ENCODE results near the gene COPG1. TPM values are rescaled to one million over a fixed set of nuclear protein-coding genes. Genes with fewer than 3 reads are reported as not detected.
"Not testable (repeated sequence)": the region's sequence is repeated elsewhere in the genome, so short reads cannot be mapped to it uniquely, and the experiment has no call there.

Gene COPG1
- total RNA-seq, 1 donor from 2014 or later, result 267 TPM

DNA sequence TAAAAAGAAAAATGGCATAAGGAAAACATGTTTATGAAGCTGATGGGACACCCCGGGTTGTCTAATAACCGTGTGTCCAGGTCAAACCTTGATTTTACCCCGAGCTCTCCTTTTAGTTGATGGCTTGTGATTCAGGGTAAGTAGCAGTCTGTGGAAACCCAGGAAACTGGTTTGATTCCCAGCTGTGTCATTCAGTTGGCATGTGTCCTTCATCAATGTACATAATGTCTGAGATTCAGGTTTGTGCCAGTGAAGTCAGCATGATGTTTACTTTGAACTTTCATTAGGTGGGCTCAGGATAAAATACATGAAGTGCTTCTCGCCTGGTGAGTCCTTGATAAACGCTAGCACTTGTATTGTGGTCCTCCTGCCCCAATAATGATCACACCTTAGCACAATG is 4.3 kb upstream of the COPG1 start:
- Histone ChIP-seq H2AFZ (ENCODE audit: low read depth, low read length) (no peak overlapping the region), H3K4me1 (ENCODE audit: insufficient read depth, low read length) (peaks cover 18% of the 10 kb centered on the region), H3K27me3 (ENCODE audit: insufficient read depth, low read length) (no peaks in the 10 kb centered on the region), H3K36me3 (ENCODE audit: insufficient read depth, low read length) (peaks cover 3% of the 10 kb centered on the region), H4K20me1 (ENCODE audit: insufficient read depth, low read length) (peaks cover 6% of the 10 kb centered on the region), H3K4me3 (ENCODE audit: insufficient read depth, low read depth, low read length) (peak overlapping the region; percentile 6), H3K79me2 (ENCODE audit: insufficient read depth, low read length) (peaks cover 34% of the 10 kb centered on the region), H3K4me2 (ENCODE audit: low read length) (peak overlapping the region; percentile 69), H3K9ac (ENCODE audit: low read length) (peak overlapping the region; percentile 49), H3K27ac (ENCODE audit: low read depth, low read length) (peak overlapping the region; percentile 27), H3K9me3 (ENCODE audit: insufficient read depth, low read depth, low read length) (no peaks in the 10 kb centered on the region)
- Mint-ChIP-seq H3K4me1 (ENCODE audit: low read depth, unreplicated experiment) (peaks cover 19% of the 10 kb centered on the region), H3K9me3 (ENCODE audit: unreplicated experiment) (no peaks in the 10 kb centered on the region), H3K27ac (ENCODE audit: unreplicated experiment) (no peak overlapping the region), H3K4me3 (ENCODE audit: unreplicated experiment) (peak overlapping the region; percentile 31), H3K27me3 (ENCODE audit: low read depth, unreplicated experiment) (no peaks in the 10 kb centered on the region), H3K36me3 (ENCODE audit: low read depth, unreplicated experiment) (no peaks in the 10 kb centered on the region)
- TF ChIP-seq, protein P1, sequence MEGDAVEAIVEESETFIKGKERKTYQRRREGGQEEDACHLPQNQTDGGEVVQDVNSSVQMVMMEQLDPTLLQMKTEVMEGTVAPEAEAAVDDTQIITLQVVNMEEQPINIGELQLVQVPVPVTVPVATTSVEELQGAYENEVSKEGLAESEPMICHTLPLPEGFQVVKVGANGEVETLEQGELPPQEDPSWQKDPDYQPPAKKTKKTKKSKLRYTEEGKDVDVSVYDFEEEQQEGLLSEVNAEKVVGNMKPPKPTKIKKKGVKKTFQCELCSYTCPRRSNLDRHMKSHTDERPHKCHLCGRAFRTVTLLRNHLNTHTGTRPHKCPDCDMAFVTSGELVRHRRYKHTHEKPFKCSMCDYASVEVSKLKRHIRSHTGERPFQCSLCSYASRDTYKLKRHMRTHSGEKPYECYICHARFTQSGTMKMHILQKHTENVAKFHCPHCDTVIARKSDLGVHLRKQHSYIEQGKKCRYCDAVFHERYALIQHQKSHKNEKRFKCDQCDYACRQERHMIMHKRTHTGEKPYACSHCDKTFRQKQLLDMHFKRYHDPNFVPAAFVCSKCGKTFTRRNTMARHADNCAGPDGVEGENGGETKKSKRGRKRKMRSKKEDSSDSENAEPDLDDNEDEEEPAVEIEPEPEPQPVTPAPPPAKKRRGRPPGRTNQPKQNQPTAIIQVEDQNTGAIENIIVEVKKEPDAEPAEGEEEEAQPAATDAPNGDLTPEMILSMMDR (IDR thresholded peaks at IDR 0.05; ENCODE audit: insufficient read depth, low read depth, low read length), result no peak
- TF ChIP-seq EZH2 (IDR thresholded peaks at IDR 0.05; ENCODE audit: insufficient read depth, low read length), result no peak
- DNase-seq (ENCODE audit: low read depth) (no peak), FAIRE-seq (no peak)

DNA sequence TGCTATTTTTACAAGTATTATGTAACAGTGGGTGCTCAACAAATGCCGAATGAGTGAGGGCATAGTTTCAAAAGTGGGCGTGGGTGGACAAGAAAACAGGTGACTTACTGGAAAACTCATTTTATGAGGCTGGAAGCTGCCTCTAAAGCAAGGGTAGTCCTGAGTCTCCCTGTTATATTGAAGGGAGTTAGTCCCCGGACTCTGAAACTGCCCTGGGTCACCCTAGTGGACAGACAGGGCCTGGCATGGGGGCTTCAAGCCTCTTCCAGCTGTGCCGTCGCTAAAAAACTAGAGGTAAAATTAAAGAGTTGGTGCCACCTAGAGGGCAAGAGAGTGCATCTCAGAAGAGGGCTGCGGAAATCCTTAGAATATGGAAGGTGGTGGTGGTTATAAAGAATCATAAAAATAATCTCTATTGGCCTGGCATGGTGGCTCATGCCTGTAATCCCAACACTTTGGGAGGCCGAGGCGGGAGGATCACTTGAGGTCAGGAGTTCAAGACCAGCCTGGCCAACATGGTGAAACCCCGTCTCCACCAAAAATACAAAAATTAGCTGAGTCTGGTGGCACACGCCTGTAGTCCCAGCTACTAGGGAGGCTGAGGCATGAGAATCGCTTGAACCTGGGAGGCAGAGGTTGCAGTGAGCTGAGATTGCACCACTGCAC is 3.6 kb upstream of the COPG1 start:
- H3K9me3 ChIP-seq (ENCODE audit: insufficient read depth, low read depth, low read length); H3K9me3 Mint-ChIP-seq (ENCODE audit: unreplicated experiment); H3K27me3 ChIP-seq (ENCODE audit: insufficient read depth, low read length); H3K36me3 ChIP-seq (ENCODE audit: insufficient read depth, low read length); H3K36me3 Mint-ChIP-seq (ENCODE audit: low read depth, unreplicated experiment); H3K27me3 Mint-ChIP-seq (ENCODE audit: low read depth, unreplicated experiment); H4K20me1 ChIP-seq (ENCODE audit: insufficient read depth, low read length); FAIRE-seq; H2AFZ ChIP-seq (ENCODE audit: low read depth, low read length); H3K27ac Mint-ChIP-seq (ENCODE audit: unreplicated experiment): not testable (repeated sequence)
- Histone ChIP-seq H3K9ac (ENCODE audit: low read length) (peak overlapping the region; percentile 49), H3K27ac (ENCODE audit: low read depth, low read length) (peak overlapping the region; percentile 27), H3K79me2 (ENCODE audit: insufficient read depth, low read length) (peaks cover 40% of the 10 kb centered on the region), H3K4me3 (ENCODE audit: insufficient read depth, low read depth, low read length) (peak overlapping the region; percentile 6), H3K4me2 (ENCODE audit: low read length) (peak overlapping the region; percentile 69), H3K4me1 (ENCODE audit: insufficient read depth, low read length) (peaks cover 24% of the 10 kb centered on the region)
- Mint-ChIP-seq H3K4me1 (ENCODE audit: low read depth, unreplicated experiment) (peaks cover 19% of the 10 kb centered on the region), H3K4me3 (ENCODE audit: unreplicated experiment) (peak overlapping the region; percentile 31)
- TF ChIP-seq, protein P1 (IDR thresholded peaks at IDR 0.05; ENCODE audit: insufficient read depth, low read depth, low read length), result peak; percentile 99
- peak; percentile 71 for DNase-seq (ENCODE audit: low read depth)

DNA sequence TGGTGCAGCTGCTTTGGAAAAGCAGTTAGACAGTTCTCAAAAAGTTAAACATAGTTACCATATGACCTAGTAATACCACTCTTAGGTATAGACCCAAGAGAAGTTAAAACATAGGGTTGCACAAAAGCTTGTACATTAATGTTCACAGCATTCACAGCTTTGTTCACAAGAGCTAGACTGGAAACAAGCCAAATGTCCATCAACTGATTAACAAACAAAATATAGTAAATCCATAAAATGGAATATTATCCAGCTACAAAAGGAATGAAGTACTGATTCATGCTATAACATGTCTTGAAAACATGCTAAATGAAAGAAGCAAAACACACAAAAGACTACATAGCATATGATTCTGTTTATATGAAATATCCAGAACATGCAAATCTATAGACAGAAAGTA is 2.8 kb upstream of the COPG1 start:
- no peak overlapping the region for H3K4me2 ChIP-seq (ENCODE audit: low read length)
- H3K36me3 Mint-ChIP-seq (ENCODE audit: low read depth, unreplicated experiment), result peaks cover 5% of the 10 kb centered on the region
- peaks cover 6% of the 10 kb centered on the region for H4K20me1 ChIP-seq (ENCODE audit: insufficient read depth, low read length)
- TF ChIP-seq, protein P1 (IDR thresholded peaks at IDR 0.05; ENCODE audit: insufficient read depth, low read depth, low read length), result no peak
- TF ChIP-seq EZH2 (IDR thresholded peaks at IDR 0.05; ENCODE audit: insufficient read depth, low read length), result no peak
- H3K4me3 Mint-ChIP-seq (ENCODE audit: unreplicated experiment), result peak overlapping the region; percentile 23
- DNase-seq (ENCODE audit: low read depth) (no peak), FAIRE-seq (no peak)
- H3K4me1 ChIP-seq (ENCODE audit: insufficient read depth, low read length), result peaks cover 24% of the 10 kb centered on the region
- no peak overlapping the region for H3K4me3 ChIP-seq (ENCODE audit: insufficient read depth, low read depth, low read length)
- H3K27ac ChIP-seq (ENCODE audit: low read depth, low read length), result no peak overlapping the region
- H3K36me3 ChIP-seq (ENCODE audit: insufficient read depth, low read length), result peaks cover 3% of the 10 kb centered on the region
- H3K27me3 ChIP-seq (ENCODE audit: insufficient read depth, low read length), result no peaks in the 10 kb centered on the region
- no peak overlapping the region for H3K27ac Mint-ChIP-seq (ENCODE audit: unreplicated experiment)
- no peak overlapping the region for H3K9ac ChIP-seq (ENCODE audit: low read length)
- H2AFZ ChIP-seq (ENCODE audit: low read depth, low read length), result no peak overlapping the region
- H3K9me3 Mint-ChIP-seq (ENCODE audit: unreplicated experiment), result no peaks in the 10 kb centered on the region
- H3K9me3 ChIP-seq (ENCODE audit: insufficient read depth, low read depth, low read length), result no peaks in the 10 kb centered on the region
- peaks cover 44% of the 10 kb centered on the region for H3K79me2 ChIP-seq (ENCODE audit: insufficient read depth, low read length)
- H3K4me1 Mint-ChIP-seq (ENCODE audit: low read depth, unreplicated experiment), result peaks cover 19% of the 10 kb centered on the region
- H3K27me3 Mint-ChIP-seq (ENCODE audit: low read depth, unreplicated experiment), result no peaks in the 10 kb centered on the region

All from astrocyte (in vitro differentiated cells and primary cell).